GM19468 (cell line): ENCODE measurements around the gene IFI16.

ENCODE experiments used
- ATAC-seq: cut with Tn5 transposase; IDR thresholded peaks from one replicate; pipeline ENCODE4 v1.9.1; 2021; ENCODE audit warnings: mild to moderate bottlenecking, moderate library complexity, moderate number of reproducible peaks; ENCODE audit not compliant: unreplicated experiment; ENCODE audit errors: extremely low read depth

Gene IFI16

GRCh38 chr1:159055181-159055641 lies 45.5 kb downstream of the IFI16 start:
- ATAC-seq = no peak

GRCh38 chr1:159056069-159056698 lies 46.5 kb downstream of the IFI16 start:
- no peak for ATAC-seq

- no peak for ATAC-seq
Observed at GRCh38 chr1:159058751-159059150, 49.0 kb downstream of the IFI16 start.

GRCh38 chr1:159065106-159065505 lies 55.4 kb downstream of the IFI16 start:
- ATAC-seq = no peak

GRCh38 chr1:159066108-159066507 lies 56.4 kb downstream of the IFI16 start:
- no peak for ATAC-seq

DNA sequence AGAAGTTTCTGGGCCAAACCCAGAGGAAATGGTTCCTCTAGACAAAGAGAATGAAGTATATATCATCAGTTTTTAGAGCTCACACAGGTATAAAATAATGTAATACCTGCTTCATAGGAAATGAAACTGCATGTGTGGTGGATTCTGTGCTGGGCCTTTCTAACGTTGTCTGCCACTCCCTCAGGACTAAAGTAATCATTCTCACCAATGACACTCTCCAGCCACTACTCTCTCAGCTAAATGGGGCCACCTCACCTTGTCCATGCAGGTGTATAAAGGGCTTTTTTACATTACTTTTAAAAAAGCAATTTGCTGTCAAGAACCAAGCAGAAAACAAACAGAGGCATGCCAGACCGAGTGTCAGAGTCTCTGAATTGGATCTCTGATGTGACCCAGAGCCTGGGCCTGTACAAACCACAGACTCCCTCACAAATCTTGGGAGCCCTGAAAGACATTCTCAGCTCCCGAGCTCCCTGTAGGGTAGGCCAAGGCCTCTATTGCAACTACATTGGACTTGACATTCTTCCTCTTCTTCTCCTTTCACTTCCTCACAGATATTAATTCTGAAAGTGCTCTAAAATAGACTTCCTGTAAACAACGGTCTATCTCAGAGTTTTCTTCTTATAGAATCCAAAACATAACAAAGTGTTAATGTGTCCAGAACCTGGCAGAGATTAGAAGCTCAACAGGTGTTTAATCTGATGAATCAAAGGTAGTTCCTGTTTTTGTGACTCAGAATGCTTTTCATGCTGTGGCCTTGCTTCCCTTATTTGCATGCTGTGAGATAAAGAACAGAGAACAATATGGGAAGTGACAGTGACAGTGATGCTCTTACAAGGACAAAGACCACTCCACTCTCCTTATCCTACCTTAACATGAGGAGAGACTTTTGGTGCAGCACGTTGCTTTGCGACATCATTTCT lies 58.3 kb downstream of the IFI16 start:
- peak; percentile 87 for ATAC-seq

DNA sequence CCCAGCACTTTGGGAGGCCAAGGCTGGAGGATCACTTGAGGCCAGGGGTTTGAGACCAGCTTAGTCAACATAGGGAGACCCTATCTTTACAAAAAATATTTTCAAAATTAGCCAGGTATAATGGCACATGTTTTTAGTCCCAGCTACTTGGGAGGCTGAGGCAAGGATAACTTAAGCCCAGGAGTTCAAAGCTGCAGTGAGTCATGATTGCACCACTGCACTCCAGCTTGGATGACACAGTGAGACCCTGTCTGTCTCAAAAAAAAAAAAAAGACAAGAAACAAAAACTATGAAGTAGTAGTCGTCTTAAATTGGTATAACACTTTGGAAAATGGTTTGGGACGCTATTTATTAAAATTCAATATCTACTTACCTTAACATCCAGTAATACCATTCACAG lies 59.2 kb downstream of the IFI16 start:
- no peak for ATAC-seq

- ATAC-seq = no peak
Observed at GRCh38 chr1:159071970-159072582, 62.4 kb downstream of the IFI16 start.

DNA sequence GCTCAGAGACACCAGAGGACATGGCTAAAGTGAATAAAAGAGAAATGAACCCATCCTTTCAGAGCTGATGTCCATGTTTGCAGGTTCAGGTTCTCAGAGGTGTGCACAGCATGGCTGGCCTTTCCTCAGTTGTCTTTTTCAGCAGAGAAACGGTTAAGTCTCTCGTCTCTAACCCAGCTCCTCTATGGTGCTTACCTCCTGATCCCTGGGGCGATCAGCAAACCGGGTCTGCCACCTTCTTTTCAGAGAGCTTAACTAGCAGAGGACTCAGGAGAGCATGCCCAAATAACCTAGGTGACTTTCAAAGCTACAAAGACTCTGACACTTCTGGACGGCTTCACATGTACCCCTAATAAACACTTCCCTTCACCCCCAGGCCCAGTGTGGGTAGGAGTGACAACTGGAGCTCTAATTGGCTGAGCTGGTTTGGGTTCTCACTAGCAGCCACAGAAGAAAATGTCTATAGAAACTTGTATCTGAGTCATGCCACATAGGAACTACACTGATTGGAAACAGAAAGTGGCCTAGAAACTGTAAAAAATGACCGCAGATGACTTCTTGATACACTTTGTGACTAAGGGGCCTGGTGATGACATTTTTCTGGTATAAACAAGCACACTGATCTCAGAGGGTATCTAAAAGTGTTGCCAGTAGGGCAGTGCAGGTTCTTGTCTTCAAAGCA lies 66.9 kb downstream of the IFI16 start, which contains the start of gene AIM2:
Gene AIM2 (minus strand): TSS at position 329 of the 682 bp plus-strand sequence. CDS start 3,267 bp downstream, outside the sequence.
- ATAC-seq = peak; percentile 75

DNA sequence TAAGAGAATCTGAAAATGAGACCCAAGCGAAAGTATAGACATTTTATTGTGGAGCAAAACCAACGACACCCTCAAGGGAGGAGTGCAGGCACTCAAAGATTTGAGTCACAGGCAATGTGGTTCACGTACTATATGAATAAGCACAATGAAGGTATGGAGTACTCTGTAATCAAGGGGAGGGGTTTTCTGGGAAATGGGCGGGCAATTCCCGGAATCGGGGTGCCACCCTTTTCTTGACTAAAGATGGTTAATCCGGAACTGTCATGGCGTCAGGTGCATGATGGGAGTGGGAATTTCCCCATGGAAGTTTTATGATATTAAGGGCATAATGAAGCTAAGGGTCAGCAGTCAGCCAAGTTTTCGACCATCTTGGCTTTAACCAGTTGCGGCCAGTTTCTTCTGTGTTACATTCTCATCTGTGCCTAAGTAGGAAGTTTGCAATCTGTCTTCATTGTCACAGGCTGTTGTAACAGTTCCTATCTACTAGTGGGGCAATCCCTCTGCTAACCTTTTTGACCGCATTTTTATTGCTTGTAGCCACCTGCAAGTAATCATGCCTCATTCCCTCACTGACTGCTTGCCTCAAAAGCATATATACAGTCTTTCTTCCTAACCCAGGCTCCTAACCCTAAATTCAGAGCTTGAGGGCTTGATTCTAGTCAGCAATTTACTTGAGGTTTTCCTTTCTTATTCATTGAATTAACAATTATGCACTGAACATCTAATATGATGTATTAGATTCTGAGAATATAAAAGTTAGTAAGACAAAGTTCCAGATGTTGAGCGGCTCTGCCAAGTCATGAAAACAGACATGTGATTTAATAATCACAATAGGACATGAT lies 67.6 kb downstream of the IFI16 start:
- ATAC-seq = peak; percentile 50

DNA sequence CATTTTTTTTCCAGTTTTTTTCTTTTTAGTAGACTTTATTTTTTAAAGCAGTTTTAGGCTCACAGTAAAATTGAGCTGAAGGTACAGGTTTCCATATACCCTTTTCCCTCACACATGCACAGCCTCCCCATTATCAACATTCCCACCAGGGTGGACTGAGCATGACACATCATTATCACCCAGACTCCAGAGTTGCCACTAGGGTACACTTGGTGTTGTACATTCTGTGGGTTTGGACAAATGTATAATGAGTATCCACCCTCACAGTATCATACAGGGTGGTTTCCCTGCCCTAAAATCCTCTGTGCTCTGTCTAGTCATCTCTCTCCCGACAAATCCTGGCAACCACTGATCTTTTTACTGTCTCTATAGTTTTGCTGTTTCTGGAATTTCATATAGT lies 69.8 kb downstream of the IFI16 start:
- ATAC-seq = no peak

GRCh38 chr1:159081626-159082025 lies 71.9 kb downstream of the IFI16 start:
- ATAC-seq = no peak

GRCh38 chr1:159083013-159083412 lies 73.3 kb downstream of the IFI16 start:
- ATAC-seq = no peak

- no peak for ATAC-seq
Observed at GRCh38 chr1:159084152-159084551, 74.4 kb downstream of the IFI16 start.

DNA sequence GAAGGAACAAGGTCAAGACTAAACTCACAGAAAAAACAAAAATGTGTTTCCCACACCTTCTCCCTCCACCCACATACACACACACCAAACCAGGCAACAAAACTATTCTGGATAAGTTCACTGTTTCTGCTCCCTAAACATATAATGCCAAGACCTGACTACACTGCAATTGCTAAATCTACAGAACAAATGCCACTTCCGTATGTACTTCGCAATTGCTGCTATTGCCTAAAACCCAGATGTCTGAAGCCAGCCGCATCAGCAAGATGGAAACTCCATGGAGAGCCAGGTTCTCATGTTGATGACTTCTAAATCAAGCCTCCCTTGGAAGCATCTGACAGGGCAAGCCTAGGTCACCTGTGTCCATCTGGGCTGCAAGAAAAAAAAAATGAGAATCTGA lies 75.2 kb downstream of the IFI16 start:
- no peak for ATAC-seq

DNA sequence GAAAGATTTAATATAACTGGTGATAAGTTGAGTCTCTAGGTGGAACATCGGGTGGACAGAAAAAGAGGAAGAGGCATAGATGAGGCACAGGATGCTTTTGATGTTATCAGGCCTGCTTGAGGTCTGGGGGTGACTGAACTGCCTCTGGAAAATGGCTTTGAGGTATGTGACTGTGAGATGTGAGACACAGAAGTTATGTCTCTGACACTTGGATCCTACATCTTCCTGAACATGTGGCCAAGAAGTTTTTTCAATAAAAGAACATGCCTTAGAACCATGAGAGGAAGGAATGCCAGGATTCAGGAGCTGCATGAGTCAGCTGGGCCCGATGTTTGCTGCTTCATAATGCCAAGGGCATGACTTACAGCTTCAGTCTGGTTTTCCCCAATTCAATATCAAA lies 78.3 kb downstream of the IFI16 start:
- no peak for ATAC-seq

GRCh38 chr1:159088546-159089183 lies 79.0 kb downstream of the IFI16 start:
- ATAC-seq = no peak

- ATAC-seq = peak; percentile 24
Observed at GRCh38 chr1:159089184-159089791, 79.6 kb downstream of the IFI16 start.
